ENCODE measurements around the gene ALOX15B. TPM values are rescaled to one million over a fixed set of nuclear protein-coding genes. Genes with fewer than 3 reads are reported as not detected.
A peak's percentile ranks its signal among the peaks of the same experiment; 100 is the strongest.
"Not testable (repeated sequence)": the region's sequence is repeated elsewhere in the genome, so short reads cannot be mapped to it uniquely, and the experiment has no call there.

ALOX15B gene
- total RNA-seq, 1 experiment from 2014 or later = 0.26 TPM

DNA sequence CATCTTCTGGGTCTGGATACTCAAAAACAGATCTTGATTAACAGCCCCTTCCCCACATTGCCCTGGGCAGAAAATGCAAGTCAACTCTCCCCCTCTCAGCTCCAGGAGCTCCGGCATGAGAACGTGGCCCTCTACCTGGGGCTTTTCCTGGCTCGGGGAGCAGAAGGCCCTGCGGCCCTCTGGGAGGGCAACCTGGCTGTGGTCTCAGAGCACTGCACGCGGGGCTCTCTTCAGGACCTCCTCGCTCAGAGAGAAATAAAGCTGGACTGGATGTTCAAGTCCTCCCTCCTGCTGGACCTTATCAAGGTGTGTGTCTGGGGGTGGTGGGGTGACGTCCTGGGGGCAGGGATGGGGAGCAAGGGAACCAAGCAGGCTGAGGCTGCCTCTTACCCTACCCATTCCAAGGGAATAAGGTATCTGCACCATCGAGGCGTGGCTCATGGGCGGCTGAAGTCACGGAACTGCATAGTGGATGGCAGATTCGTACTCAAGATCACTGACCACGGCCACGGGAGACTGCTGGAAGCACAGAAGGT is 26.7 kb upstream of the ALOX15B start:
- no peak for DNase-seq (ENCODE audit: low read depth, low spot score)
- in situ Hi-C loops (cut with HindIII; ENCODE audit: low pct_unique_long_range_greater_than_20kb, low sequenced_read_pairs) = no loop called here

GRCh38 chr17:8012996-8013640 is 25.7 kb upstream of the ALOX15B start:
- no peak for DNase-seq (ENCODE audit: low read depth, low spot score)

GRCh38 chr17:8013731-8014557 is 24.9 kb upstream of the ALOX15B start:
- in situ Hi-C loops (cut with HindIII; ENCODE audit: low pct_unique_long_range_greater_than_20kb, low sequenced_read_pairs) = no loop called here
- DNase-seq (ENCODE audit: low read depth, low spot score) = no peak

More at GRCh38 chr17:8012996-8013640, 25.7 kb upstream of the ALOX15B start:
- in situ Hi-C loops (cut with HindIII; ENCODE audit: low pct_unique_long_range_greater_than_20kb, low sequenced_read_pairs) = no loop called here

DNA sequence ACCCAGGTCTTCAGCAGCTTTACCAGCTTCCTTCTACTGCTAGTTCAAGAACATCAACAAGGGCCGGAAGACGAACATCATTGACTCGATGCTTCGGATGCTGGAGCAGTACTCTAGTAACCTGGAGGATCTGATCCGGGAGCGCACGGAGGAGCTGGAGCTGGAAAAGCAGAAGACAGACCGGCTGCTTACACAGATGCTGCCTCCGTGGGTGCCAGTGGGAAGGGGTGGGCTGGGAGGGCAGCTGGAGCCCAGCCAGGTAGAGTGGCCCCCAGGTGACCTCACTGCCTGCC is 24.4 kb upstream of the ALOX15B start:
- DNase-seq (ENCODE audit: low read depth, low spot score) = no peak
- in situ Hi-C loops (cut with HindIII; ENCODE audit: low pct_unique_long_range_greater_than_20kb, low sequenced_read_pairs) = no loop called here

DNA sequence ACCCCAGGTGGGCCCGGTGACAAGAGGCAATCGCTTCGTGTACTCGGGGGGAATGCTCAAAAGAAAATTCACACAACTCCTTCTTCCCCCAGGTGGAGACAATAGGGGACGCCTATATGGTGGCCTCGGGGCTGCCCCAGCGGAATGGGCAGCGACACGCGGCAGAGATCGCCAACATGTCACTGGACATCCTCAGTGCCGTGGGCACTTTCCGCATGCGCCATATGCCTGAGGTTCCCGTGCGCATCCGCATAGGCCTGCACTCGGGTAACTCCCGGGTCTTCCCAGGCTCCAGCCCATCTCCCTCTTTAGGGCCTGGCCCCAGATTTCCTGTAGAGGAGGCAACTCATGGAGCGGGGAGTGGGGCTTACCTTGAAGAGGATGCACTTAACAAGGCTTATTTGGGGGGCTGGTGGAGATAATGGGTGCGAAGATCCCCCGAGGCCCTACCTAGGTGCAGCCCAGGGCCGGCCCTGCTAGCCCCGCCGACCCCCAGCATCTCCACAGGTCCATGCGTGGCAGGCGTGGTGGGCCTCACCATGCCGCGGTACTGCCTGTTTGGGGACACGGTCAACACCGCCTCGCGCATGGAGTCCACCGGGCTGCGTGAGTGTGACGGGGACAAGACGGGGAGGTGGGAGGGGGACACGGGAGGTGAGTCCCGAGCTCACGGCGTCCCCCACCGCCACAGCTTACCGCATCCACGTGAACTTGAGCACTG is 23.5 kb upstream of the ALOX15B start:
- no peak for DNase-seq (ENCODE audit: low read depth, low spot score)

GRCh38 chr17:8015957-8016631 is 22.8 kb upstream of the ALOX15B start:
- in situ Hi-C loops (cut with HindIII; ENCODE audit: low pct_unique_long_range_greater_than_20kb, low sequenced_read_pairs) = no loop called here
- no peak for DNase-seq (ENCODE audit: low read depth, low spot score)

More for the DNA sequence above, 23.5 kb upstream of the ALOX15B start:
- in situ Hi-C loops (cut with HindIII; ENCODE audit: low pct_unique_long_range_greater_than_20kb, low sequenced_read_pairs) = no loop called here

DNA sequence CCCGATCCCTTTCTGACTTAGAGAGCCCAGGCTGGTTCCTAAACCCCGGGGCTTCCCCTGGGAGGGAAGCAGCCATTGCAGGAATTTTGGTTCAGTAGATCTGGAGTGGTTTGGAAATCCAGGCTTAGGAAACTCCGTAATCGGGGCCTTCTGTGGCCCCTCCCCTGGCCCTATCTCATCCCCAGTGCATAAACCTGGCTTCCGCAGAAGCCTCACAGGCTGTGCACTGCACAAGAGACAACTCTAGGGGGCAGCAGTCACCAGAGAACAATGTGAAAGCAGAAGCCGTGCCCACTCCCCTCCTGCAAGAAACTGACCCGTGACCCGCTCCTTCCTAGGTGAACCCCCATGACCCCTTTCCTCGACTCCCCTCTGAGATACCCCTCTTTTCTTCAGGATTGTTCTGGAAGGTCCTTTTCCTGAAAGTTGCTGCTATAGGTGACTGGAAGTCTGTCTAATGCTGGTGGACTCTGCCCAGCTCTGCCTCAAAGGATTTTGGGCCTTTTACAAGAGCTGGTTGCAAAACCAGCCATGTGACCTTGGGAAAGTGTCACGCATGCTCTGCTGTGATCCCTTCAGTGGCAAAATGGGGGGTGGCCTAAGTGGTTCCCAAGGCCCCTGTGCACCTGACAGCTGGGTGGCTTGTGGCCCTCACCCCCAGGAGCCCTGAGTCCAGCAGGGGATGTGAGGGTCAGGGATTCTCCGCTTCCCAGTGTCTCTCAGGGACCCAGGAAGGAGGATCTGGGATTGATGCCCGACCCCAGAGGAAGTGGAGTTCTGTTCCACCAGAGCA is 22.0 kb upstream of the ALOX15B start:
- peak; percentile 77 for DNase-seq (ENCODE audit: low read depth, low spot score)
- in situ Hi-C loops (cut with HindIII; ENCODE audit: low pct_unique_long_range_greater_than_20kb, low sequenced_read_pairs) = no loop called here

DNA sequence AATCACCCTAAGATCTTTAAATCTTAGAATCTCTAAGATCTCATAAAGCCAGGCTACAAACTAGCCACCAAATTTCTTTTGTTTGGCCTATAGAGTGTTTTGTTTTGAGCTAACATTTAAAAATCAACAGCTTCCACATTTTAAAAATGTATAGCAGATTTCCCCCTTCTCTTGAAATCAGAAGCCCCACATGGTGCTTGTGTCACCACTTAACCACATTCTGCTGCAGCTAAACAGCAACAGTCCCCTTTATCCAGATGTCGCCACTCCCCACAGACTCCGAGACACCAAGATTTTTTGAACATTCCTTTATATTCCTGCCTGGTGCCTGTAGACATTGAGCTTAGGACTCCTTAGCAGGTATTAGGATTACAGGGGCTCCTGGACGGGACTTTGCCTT is 20.4 kb upstream of the ALOX15B start:
- in situ Hi-C loops (cut with HindIII; ENCODE audit: low pct_unique_long_range_greater_than_20kb, low sequenced_read_pairs) = no loop called here
- no peak for DNase-seq (ENCODE audit: low read depth, low spot score)

DNA sequence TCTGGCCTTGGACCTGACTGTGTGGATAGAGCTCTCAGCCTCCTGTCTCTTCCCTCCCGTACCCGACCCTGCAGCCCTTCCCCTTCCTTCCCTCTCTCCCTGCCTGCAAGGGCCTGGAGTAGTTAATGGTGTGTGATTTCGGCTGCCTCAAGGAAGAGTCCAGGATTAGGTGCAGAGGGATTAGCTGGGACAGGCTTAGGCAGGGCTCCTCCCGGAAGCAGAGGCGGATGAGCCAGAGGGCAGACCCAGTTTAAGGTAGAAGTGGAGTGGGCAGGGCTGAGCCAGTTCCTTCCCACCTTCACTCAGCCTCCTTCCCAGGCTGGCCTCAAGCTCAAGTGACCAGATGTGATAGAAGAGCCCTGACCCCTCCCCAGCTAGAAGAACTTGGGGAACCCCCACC is 19.7 kb upstream of the ALOX15B start:
- in situ Hi-C loops (cut with HindIII; ENCODE audit: low pct_unique_long_range_greater_than_20kb, low sequenced_read_pairs) = no loop called here
- no peak for DNase-seq (ENCODE audit: low read depth, low spot score)

DNA sequence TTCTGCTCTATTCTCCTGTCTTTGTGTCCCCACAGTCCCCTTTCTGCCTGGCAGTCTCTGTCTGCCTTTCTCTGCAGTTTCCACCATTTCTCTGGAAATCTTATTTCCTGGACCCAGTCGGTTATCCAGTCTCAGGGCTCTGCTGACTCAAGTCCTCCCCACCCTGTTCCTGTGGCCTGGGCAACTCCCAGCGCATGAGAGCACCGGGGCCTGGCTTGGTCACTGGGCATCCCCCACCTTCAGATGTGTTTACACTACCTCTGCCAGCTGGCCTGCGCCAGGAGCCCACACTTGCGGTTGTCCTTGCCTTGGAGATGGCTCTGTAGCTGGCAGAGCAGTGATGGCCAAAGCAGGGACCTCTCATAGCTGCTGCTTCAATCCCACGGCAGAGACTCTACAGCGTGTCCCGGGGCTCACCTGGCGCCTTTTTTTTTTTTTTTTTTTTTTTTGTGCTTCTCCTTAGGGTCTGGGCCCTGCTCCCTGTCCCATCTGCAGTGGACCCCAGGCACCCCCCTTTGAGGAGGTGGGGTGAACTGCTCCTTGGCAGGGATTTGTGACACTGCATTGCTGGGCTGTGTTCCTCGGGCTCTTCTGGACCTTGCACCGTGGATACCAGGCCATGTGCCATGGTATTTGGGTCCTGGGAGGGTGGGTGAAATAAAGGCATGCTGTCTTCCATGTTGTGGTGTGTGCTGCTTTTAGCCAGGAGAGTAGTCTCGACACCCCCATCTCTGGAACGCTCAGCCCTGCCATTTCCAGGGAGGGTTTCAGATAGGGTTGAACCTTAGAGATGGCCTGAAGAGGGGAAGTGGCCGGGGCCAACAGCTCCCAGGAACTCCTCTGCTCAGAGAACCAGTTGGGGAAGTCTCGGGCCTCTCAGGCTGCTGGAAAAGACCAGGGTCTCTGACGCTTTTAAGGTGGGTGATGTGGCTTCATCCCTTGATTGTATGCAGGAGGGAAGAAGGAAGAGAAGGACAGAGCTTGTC is 18.9 kb upstream of the ALOX15B start:
- no peak for DNase-seq (ENCODE audit: low read depth, low spot score)
- in situ Hi-C loops (cut with HindIII; ENCODE audit: low pct_unique_long_range_greater_than_20kb, low sequenced_read_pairs) = no loop called here

DNA sequence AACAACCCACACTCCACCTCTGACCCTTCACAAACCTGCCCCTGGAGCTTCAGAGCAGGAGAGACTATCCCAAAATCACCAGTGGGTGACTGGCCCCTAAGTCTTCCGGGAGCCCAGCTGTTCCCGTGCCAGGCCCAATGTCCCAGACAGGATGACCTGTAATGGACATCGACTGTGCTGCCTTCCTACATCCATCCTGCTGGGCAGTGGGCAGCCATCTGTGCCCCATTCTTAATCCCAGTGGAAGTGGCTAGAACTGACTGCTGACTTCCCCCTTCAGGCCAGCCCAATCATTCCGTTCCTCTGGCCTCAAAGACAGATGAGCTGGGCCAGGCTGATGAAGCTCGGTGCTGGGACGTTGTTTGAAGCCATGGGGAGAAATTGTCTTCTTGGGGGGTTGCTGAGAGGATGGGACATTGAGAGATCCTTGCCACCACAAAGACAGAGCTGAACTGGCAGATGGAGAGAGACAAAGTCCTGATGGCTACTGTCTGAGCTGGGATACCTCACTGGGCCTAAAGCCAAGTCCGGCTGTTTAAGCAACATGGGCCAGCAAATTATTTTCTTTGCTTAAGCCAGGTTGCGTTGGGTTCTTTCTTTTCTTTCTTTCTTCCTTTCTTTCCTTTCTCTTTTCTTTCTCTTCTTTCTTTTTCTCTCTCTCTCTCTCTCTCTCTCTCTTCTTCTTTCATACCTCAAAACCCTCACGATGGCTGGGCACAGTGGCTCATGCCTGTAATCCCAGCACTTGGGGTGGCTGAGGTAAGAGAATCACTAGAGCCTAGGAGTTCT is 17.9 kb upstream of the ALOX15B start:
- no peak for DNase-seq (ENCODE audit: low read depth, low spot score)
- in situ Hi-C loops (cut with HindIII; ENCODE audit: low pct_unique_long_range_greater_than_20kb, low sequenced_read_pairs) = no loop called here

DNA sequence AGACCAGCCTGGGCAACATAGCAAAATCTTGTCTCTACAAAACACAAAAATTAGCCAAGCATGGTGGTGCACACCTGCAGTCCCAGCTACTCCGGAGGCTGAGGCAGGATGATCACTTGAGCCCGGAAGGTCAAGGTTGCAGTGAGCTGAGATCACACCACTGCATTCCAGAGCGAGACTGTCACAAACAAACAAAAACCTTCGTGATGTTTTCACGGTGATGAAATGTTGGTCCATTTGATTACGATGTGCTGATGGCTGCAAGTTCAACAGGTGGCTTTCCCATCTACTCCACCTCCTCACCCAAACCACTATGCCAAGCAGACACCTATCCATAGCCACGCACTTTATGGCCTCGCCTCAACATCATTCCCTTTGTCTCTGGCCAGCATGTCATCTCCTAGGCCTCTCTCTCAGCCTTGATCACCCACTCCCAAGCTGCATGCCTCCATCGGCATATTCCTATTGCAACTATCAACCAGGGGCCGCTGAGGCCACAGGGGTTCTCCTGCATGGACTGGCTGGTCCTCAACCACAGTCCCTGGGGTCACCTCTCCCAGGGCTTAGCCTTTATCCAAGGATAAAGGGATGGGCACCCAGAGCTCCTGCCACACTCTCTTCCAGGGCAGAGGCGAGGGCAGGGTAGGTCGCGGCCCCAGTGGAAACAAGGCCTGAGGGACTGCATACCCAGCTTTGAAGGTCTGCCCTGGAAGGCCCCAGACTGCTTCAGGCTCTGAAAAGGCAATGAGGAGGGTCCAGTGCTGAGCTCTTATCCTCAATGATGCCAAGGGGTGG is 17.1 kb upstream of the ALOX15B start:
- in situ Hi-C loops (cut with HindIII; ENCODE audit: low pct_unique_long_range_greater_than_20kb, low sequenced_read_pairs) = no loop called here

GRCh38 chr17:8022360-8023003 is 16.4 kb upstream of the ALOX15B start:
- DNase-seq (ENCODE audit: low read depth, low spot score) = no peak
- in situ Hi-C loops (cut with HindIII; ENCODE audit: low pct_unique_long_range_greater_than_20kb, low sequenced_read_pairs) = no loop called here

More for the DNA sequence above, 17.1 kb upstream of the ALOX15B start:
- DNase-seq (ENCODE audit: low read depth, low spot score) = no peak

GRCh38 chr17:8024161-8024560 is 14.7 kb upstream of the ALOX15B start:
- in situ Hi-C loops (cut with HindIII; ENCODE audit: low pct_unique_long_range_greater_than_20kb, low sequenced_read_pairs); DNase-seq (ENCODE audit: low read depth, low spot score): not testable (repeated sequence)
